ENCODE results near the gene DTD1.

DTD1 gene

GRCh38 chr20:18623156-18623910 is 35.5 kb downstream of the DTD1 start:
- Histone ChIP-seq H3K9ac (ENCODE audit: low read length) (no peak overlapping the region), H3K79me2 (ENCODE audit: insufficient read depth, low read length) (no peaks in the 10 kb centered on the region), H3K4me3 (ENCODE audit: low read depth, low read length, poor library complexity, severe bottlenecking) (no peak overlapping the region)

GRCh38 chr20:18624948-18625347 is 37.1 kb downstream of the DTD1 start:
- Histone ChIP-seq H3K36me3 (ENCODE audit: insufficient read depth, low read length) (peaks cover 7% of the 10 kb centered on the region; the same call in 1 of the 2 replicates), H3F3A (ENCODE audit: insufficient read depth, low read length) (no peaks in the 10 kb centered on the region), H3K4me2 (ENCODE audit: low read length) (no peak overlapping the region), H3K9me3 (ENCODE audit: low read length) (no peaks in the 10 kb centered on the region), H3K9ac (ENCODE audit: low read length) (no peak overlapping the region), H3K9me2 (ENCODE audit: low read depth, low read length) (no peaks in the 10 kb centered on the region), H4K20me1 (ENCODE audit: insufficient read depth, low read length) (no peaks in the 10 kb centered on the region), H3K79me2 (ENCODE audit: insufficient read depth, low read length) (no peaks in the 10 kb centered on the region), H3K4me1 (ENCODE audit: insufficient read depth, low read length, severe bottlenecking) (no peaks in the 10 kb centered on the region), H2AFZ (ENCODE audit: low read length) (no peak overlapping the region), H3K4me3 (ENCODE audit: low read depth, low read length, poor library complexity, severe bottlenecking) (no peak overlapping the region), H3K27me3 (ENCODE audit: insufficient read depth, low read length) (no peaks in the 10 kb centered on the region), H3K27ac (ENCODE audit: low read depth, low read length, poor library complexity, severe bottlenecking) (no peak overlapping the region)
- no peak for TF ChIP-seq CTCF (IDR thresholded peaks at IDR 0.05; ENCODE audit: low read length)
- TF ChIP-seq EZH2 (IDR thresholded peaks at IDR 0.05; ENCODE audit: borderline replicate concordance, low read length): no peak

More at GRCh38 chr20:18623156-18623910, 35.5 kb downstream of the DTD1 start:
- Histone ChIP-seq H3K9me3 (ENCODE audit: low read length) (no peaks in the 10 kb centered on the region), H3K4me2 (ENCODE audit: low read length) (no peak overlapping the region), H4K20me1 (ENCODE audit: insufficient read depth, low read length) (no peaks in the 10 kb centered on the region), H3K9me2 (ENCODE audit: low read depth, low read length) (no peaks in the 10 kb centered on the region), H3K4me1 (ENCODE audit: insufficient read depth, low read length, severe bottlenecking) (no peaks in the 10 kb centered on the region), H2AFZ (ENCODE audit: low read length) (no peak overlapping the region), H3K27me3 (ENCODE audit: insufficient read depth, low read length) (no peaks in the 10 kb centered on the region), H3K27ac (ENCODE audit: low read depth, low read length, poor library complexity, severe bottlenecking) (no peak overlapping the region), H3K36me3 (ENCODE audit: insufficient read depth, low read length) (no peaks in the 10 kb centered on the region), H3F3A (ENCODE audit: insufficient read depth, low read length) (no peaks in the 10 kb centered on the region)
- no peak for TF ChIP-seq CTCF (IDR thresholded peaks at IDR 0.05; ENCODE audit: low read length)

GRCh38 chr20:18625907-18626655 is 38.2 kb downstream of the DTD1 start:
- H4K20me1 ChIP-seq (ENCODE audit: insufficient read depth, low read length): no peaks in the 10 kb centered on the region
- H3K79me2 ChIP-seq (ENCODE audit: insufficient read depth, low read length): no peaks in the 10 kb centered on the region
- H3K4me1 ChIP-seq (ENCODE audit: insufficient read depth, low read length, severe bottlenecking): no peaks in the 10 kb centered on the region
- H3K9me2 ChIP-seq (ENCODE audit: low read depth, low read length): no peaks in the 10 kb centered on the region
- peaks cover 7% of the 10 kb centered on the region; the same call in 1 of the 2 replicates for H3K36me3 ChIP-seq (ENCODE audit: insufficient read depth, low read length)
- no peaks in the 10 kb centered on the region for H3K9me3 ChIP-seq (ENCODE audit: low read length)
- no peak overlapping the region for H2AFZ ChIP-seq (ENCODE audit: low read length)
- no peaks in the 10 kb centered on the region for H3K27me3 ChIP-seq (ENCODE audit: insufficient read depth, low read length)
- H3K27ac ChIP-seq (ENCODE audit: low read depth, low read length, poor library complexity, severe bottlenecking): no peak overlapping the region
- H3K9ac ChIP-seq (ENCODE audit: low read length): no peak overlapping the region
- TF ChIP-seq EZH2 (IDR thresholded peaks at IDR 0.05; ENCODE audit: borderline replicate concordance, low read length) (no peak), CTCF (IDR thresholded peaks at IDR 0.05; ENCODE audit: low read length) (no peak)
- no peaks in the 10 kb centered on the region for H3F3A ChIP-seq (ENCODE audit: insufficient read depth, low read length)
- no peak overlapping the region for H3K4me3 ChIP-seq (ENCODE audit: low read depth, low read length, poor library complexity, severe bottlenecking)
- H3K4me2 ChIP-seq (ENCODE audit: low read length): no peak overlapping the region
